Astrocyte of the spinal cord (primary cell): ENCODE results near the gene PHPT1.

Experiments used
- DNase-seq: peaks from one replicate; pipeline ENCODE4 v3.0.0; 2011; ENCODE audit warnings: low read depth, low spot score
- H3K4me3 ChIP-seq: 2 replicates; pipeline ENCODE4 v1.5.1; 2011; ENCODE audit warnings: low read depth, mild to moderate bottlenecking, low read length, moderate library complexity
- in situ Hi-C: cut with HindIII; loops from 2 replicates; pipeline ENCODE4 v1.10.0; 2017; ENCODE audit warnings: low sequenced_read_pairs
- TF ChIP-seq, protein P1 (sequence below): IDR thresholded peaks from 2 replicates; pipeline ENCODE4 v1.5.1; 2012; ENCODE audit warnings: low read depth, mild to moderate bottlenecking, low read length, inconsistent platforms

PHPT1 gene

DNA sequence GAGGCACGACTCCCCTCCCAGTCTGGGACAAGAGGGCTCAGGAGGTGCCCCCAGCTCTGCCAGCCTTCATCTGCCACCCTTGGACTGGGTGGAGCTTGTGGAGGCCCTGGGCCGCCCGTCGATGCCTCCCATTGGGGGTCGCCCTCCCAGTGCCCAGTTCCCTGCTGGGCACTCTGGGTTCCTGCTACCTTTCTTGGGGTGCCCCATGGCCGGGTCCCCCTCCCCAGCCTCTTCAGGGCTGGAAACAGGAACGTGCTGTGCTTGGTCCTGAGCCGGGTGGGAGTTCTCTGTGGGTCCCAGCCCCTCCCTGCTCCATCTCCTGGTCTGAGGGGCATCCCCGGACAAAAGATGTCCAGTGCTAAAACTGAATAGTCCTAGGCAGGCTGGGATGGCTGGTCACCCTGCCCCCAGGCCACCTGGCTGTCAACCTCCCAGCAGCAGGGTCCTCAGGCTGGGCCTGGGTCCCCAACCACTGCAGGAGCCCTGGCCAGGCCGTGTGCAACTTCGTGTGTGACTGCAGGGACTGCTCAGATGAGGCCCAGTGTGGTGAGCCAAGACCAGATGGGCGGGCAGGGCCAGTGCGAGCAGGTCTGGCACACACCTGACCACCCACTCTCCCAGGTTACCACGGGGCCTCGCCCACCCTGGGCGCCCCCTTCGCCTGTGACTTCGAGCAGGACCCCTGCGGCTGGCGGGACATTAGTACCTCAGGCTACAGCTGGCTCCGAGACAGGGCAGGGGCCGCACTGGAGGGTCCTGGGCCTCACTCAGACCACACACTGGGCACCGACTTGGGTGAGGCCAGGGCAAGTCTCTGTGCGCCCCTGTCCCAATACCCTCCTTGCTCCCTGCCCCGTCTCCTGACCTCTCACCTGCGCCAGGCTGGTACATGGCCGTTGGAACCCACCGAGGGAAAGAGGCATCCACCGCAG is 3.7 kb downstream of the PHPT1 start:
- in situ Hi-C loops = no loop called here
- H3K4me3 ChIP-seq = no peak overlapping the region
- no peak for DNase-seq
- TF ChIP-seq, protein P1, sequence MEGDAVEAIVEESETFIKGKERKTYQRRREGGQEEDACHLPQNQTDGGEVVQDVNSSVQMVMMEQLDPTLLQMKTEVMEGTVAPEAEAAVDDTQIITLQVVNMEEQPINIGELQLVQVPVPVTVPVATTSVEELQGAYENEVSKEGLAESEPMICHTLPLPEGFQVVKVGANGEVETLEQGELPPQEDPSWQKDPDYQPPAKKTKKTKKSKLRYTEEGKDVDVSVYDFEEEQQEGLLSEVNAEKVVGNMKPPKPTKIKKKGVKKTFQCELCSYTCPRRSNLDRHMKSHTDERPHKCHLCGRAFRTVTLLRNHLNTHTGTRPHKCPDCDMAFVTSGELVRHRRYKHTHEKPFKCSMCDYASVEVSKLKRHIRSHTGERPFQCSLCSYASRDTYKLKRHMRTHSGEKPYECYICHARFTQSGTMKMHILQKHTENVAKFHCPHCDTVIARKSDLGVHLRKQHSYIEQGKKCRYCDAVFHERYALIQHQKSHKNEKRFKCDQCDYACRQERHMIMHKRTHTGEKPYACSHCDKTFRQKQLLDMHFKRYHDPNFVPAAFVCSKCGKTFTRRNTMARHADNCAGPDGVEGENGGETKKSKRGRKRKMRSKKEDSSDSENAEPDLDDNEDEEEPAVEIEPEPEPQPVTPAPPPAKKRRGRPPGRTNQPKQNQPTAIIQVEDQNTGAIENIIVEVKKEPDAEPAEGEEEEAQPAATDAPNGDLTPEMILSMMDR = no peak

DNA sequence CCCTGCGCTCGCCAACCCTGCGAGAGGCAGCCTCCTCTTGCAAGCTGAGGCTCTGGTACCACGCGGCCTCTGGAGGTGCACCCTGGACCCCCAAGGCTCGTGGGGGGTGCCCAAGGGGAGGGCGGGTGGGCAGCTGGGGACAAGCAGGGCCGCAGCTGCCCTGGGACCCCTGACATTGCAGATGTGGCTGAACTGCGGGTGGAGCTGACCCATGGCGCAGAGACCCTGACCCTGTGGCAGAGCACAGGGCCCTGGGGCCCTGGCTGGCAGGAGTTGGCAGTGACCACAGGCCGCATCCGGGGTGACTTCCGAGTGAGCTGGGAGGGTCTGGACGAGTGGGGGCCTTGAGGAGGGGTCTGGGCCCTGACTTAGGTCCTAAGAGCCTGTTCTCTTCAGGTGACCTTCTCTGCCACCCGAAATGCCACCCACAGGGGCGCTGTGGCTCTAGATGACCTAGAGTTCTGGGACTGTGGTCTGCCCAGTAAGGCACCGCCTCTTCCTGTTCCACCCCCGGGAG is 4.4 kb downstream of the PHPT1 start:
- H3K4me3 ChIP-seq = no peak overlapping the region
- no peak for DNase-seq
- TF ChIP-seq, protein P1 = no peak
- in situ Hi-C loops = no loop called here

DNA sequence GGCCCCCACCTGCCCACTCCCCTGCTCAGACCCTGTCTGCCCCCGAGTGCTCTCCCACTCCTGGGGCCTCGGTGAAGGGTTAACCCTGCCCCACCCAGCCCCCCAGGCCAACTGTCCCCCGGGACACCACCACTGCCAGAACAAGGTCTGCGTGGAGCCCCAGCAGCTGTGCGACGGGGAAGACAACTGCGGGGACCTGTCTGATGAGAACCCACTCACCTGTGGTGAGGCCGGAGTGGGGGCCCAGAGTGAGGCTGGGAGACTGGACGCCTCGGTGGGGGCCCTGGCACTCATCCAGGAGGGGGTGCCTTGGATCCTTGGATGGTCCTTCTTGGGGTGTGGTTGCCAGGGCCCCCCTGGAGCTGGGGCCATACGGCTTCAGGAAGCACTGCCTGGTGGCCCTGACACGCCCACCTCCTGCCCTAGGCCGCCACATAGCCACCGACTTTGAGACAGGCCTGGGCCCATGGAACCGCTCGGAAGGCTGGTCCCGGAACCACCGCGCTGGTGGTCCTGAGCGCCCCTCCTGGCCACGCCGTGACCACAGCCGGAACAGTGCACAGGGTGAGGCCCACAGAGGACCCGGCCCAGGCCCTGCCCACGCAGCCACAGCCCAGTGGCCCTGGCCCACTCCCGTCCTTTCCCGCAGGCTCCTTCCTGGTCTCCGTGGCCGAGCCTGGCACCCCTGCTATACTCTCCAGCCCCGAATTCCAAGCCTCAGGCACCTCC is 5.1 kb downstream of the PHPT1 start:
- in situ Hi-C loops = no loop called here
- DNase-seq = no peak
- TF ChIP-seq, protein P1 = no peak
- H3K4me3 ChIP-seq = no peak overlapping the region

DNA sequence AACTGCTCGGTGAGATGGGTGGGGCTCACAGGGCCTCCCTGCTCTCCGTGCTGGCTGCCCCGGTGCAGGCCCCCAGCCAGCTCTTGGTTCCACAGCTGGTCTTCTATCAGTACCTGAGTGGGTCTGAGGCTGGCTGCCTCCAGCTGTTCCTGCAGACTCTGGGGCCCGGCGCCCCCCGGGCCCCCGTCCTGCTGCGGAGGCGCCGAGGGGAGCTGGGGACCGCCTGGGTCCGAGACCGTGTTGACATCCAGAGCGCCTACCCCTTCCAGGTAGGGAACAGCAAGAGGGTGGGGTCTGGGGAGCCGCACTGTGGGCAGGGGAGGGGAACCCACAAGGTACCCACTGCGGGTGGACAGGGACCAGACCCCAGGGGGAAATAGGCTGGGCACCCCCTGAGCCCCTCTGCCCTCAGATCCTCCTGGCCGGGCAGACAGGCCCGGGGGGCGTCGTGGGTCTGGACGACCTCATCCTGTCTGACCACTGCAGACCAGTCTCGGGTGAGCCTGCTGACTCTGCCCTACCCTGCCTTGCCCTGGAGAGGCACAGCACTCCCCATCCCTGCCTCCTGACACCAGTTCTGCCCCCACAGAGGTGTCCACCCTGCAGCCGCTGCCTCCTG is 5.7 kb downstream of the PHPT1 start:
- DNase-seq = no peak
- in situ Hi-C loops = no loop called here
- no peak overlapping the region for H3K4me3 ChIP-seq
- TF ChIP-seq, protein P1 = no peak

DNA sequence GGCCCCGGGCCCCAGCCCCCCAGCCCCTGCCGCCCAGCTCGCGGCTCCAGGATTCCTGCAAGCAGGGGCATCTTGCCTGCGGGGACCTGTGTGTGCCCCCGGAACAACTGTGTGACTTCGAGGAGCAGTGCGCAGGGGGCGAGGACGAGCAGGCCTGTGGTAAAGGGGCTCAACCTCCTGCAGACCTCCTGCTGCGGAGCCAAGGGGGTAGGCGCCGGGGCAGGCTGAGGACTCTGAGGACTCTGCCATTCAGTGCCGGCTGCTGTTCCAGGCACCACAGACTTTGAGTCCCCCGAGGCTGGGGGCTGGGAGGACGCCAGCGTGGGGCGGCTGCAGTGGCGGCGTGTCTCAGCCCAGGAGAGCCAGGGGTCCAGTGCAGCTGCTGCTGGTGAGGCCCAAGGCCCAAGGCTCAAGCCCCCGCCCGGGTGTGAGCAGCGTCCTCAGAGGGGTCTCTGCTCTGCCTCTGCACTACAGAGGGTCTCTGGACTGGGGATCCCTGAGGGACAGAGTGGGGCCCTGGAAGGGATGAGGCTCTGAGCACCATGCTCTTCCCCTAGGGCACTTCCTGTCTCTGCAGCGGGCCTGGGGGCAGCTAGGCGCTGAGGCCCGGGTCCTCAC is 6.4 kb downstream of the PHPT1 start:
- DNase-seq = no peak
- no peak overlapping the region for H3K4me3 ChIP-seq
- in situ Hi-C loops = no loop called here
- TF ChIP-seq, protein P1 = no peak

DNA sequence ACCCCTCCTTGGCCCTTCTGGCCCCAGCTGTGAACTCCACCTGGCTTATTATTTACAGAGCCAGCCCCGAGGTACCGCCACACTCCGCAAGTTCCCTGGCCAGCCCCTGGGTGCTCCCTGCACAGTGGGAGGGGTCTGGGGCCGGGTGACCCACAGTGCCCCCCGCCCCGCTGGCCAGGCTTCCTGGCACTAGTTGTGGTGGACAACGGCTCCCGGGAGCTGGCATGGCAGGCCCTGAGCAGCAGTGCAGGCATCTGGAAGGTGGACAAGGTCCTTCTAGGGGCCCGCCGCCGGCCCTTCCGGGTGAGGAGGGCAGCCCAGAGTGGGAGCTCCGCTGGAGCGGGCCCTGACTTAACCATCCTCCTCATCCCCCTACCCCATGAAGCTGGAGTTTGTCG is 6.9 kb downstream of the PHPT1 start:
- in situ Hi-C loops = no loop called here
- H3K4me3 ChIP-seq = no peak overlapping the region
- TF ChIP-seq, protein P1 = no peak
- no peak for DNase-seq
